ENCODE data around the gene RIPOR1. TPM values are rescaled to one million over a fixed set of nuclear protein-coding genes. Genes with fewer than 3 reads are reported as not detected.

RIPOR1 gene
- total RNA-seq, 1 donor from 2014 or later, result 159 TPM

GRCh38 chr16:67490335-67491096, 38.1 kb upstream of the RIPOR1 start:
- DNase-seq, result no peak
- intact Hi-C loops (cut with micrococcal nuclease), result loop anchor here (5.0 kb wide), 1 partner anchor 552 kb away; no protein-coding TSS in a partner anchor
- Mint-ChIP-seq H3K4me1 (peaks cover 77% of the 10 kb centered on the region), H3K36me3 (ENCODE audit: low read depth) (peaks cover 13% of the 10 kb centered on the region), H3K27me3 (no peaks in the 10 kb centered on the region), H3K9me3 (no peaks in the 10 kb centered on the region), H3K4me3 (peak overlapping the region; percentile 61), H3K27ac (peak overlapping the region; percentile 89)
- no peak for TF ChIP-seq CTCF (IDR thresholded peaks at IDR 0.05)
- ChIA-PET POLR2A (interaction anchor here (0.6 to 7.5 kb wide), 12 partner anchors 9 to 1850 kb away, joined by 3 to 98 read pairs (median 5); partner anchors contain the start of genes ATP6V0D1 and CTCF), CTCF (interaction anchor here (0.7 to 14.6 kb wide), 6 partner anchors 10 to 550 kb away, joined by 3 to 298 read pairs (median 8); partner anchors contain the start of genes ATP6V0D1 and CARMIL2)
- no peak for ATAC-seq (ENCODE audit: low read depth)

- Mint-ChIP-seq H3K27me3 (no peaks in the 10 kb centered on the region), H3K4me3 (no peak overlapping the region), H3K36me3 (ENCODE audit: low read depth) (peaks cover 23% of the 10 kb centered on the region), H3K27ac (no peak overlapping the region), H3K4me1 (peaks cover 28% of the 10 kb centered on the region), H3K9me3 (no peaks in the 10 kb centered on the region)
- DNase-seq, result no peak
- no peak for ATAC-seq (ENCODE audit: low read depth)
- TF ChIP-seq CTCF (IDR thresholded peaks at IDR 0.05), result no peak
- intact Hi-C loops (cut with micrococcal nuclease), result no loop called here
- CTCF ChIA-PET, result interaction anchor here (1.2 to 14.6 kb wide), 2 partner anchors 17 to 170 kb away, joined by 3 to 298 read pairs; no protein-coding TSS in a partner anchor
- POLR2A ChIA-PET, result interaction anchor here (0.8 kb wide), 1 partner anchor 18 kb away, joined by 5 read pairs; no protein-coding TSS in a partner anchor
Observed at GRCh38 chr16:67499106-67499505, 29.5 kb upstream of the RIPOR1 start.

- peak; percentile 81 for ATAC-seq (ENCODE audit: low read depth)
- no peaks in the 10 kb centered on the region for H3K27me3 Mint-ChIP-seq
- intact Hi-C loops (cut with micrococcal nuclease), result no loop called here
- TF ChIP-seq CTCF (IDR thresholded peaks at IDR 0.05), result no peak
- peak overlapping the region; percentile 88 for H3K27ac Mint-ChIP-seq
- H3K36me3 Mint-ChIP-seq (ENCODE audit: low read depth), result peaks cover 12% of the 10 kb centered on the region
- H3K4me1 Mint-ChIP-seq, result peaks cover 45% of the 10 kb centered on the region
- no peaks in the 10 kb centered on the region for H3K9me3 Mint-ChIP-seq
- POLR2A ChIA-PET, result interaction anchor here (0.6 to 1.4 kb wide), 3 partner anchors 9 to 16 kb away, joined by 3 to 7 read pairs (median 5); no protein-coding TSS in a partner anchor
- peak overlapping the region; percentile 48 for H3K4me3 Mint-ChIP-seq
- CTCF ChIA-PET, result interaction anchor here (1.3 to 1.7 kb wide), 2 partner anchors 10 kb away, joined by 3 to 4 read pairs; no protein-coding TSS in a partner anchor
- DNase-seq, result no peak
Observed at GRCh38 chr16:67504031-67505021, 24.3 kb upstream of the RIPOR1 start.

- Mint-ChIP-seq H3K27ac (peak overlapping the region; percentile 50), H3K27me3 (no peaks in the 10 kb centered on the region), H3K36me3 (ENCODE audit: low read depth) (peaks cover 7% of the 10 kb centered on the region), H3K9me3 (no peaks in the 10 kb centered on the region), H3K4me3 (no peak overlapping the region), H3K4me1 (peaks cover 50% of the 10 kb centered on the region)
- no peak for TF ChIP-seq CTCF (IDR thresholded peaks at IDR 0.05)
- DNase-seq, result no peak
- ChIA-PET CTCF (interaction anchor here (1.2 kb wide), 1 partner anchor 14 kb away, joined by 5 read pairs; no protein-coding TSS in a partner anchor), POLR2A (interaction anchor here (0.6 to 1.5 kb wide), 4 partner anchors 11 to 648 kb away, joined by 3 to 5 read pairs (median 4); partner anchors contain the start of gene ATP6V0D1)
- intact Hi-C loops (cut with micrococcal nuclease), result no loop called here
- ATAC-seq (ENCODE audit: low read depth), result no peak
Observed at GRCh38 chr16:67506468-67506867, 22.2 kb upstream of the RIPOR1 start.
